ENCODE results near the gene CCIN.

- TF ChIP-seq, protein P1, sequence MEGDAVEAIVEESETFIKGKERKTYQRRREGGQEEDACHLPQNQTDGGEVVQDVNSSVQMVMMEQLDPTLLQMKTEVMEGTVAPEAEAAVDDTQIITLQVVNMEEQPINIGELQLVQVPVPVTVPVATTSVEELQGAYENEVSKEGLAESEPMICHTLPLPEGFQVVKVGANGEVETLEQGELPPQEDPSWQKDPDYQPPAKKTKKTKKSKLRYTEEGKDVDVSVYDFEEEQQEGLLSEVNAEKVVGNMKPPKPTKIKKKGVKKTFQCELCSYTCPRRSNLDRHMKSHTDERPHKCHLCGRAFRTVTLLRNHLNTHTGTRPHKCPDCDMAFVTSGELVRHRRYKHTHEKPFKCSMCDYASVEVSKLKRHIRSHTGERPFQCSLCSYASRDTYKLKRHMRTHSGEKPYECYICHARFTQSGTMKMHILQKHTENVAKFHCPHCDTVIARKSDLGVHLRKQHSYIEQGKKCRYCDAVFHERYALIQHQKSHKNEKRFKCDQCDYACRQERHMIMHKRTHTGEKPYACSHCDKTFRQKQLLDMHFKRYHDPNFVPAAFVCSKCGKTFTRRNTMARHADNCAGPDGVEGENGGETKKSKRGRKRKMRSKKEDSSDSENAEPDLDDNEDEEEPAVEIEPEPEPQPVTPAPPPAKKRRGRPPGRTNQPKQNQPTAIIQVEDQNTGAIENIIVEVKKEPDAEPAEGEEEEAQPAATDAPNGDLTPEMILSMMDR (IDR thresholded peaks at IDR 0.05; ENCODE audit: insufficient read depth, low read length, poor library complexity, severe bottlenecking) = no peak
- no peak for TF ChIP-seq EZH2phosphoT487 (conservative IDR thresholded peaks at IDR 0.05; ENCODE audit: low read length)
Measured at GRCh38 chr9:36138901-36139300, 30.3 kb upstream of the CCIN start.
